Fibroblast of lung (primary cell): ENCODE results near the gene EYA3. TPM values are rescaled to one million over a fixed set of nuclear protein-coding genes. Genes with fewer than 3 reads are reported as not detected.
A peak's percentile ranks its signal among the peaks of the same experiment; 100 is the strongest.

Experiments
- DNase-seq, 2 donors: peaks; one replicate each; pipeline versions ENCODE4 v3.0.0 to v3.0.0-alpha.2; 2010; ENCODE audit warnings: low read depth in 2 of 2
- H2AFZ ChIP-seq: 2 replicates; pipeline ENCODE4 v1.5.1; 2012; ENCODE audit warnings: low read length, control low read depth, inconsistent platforms
- H3K27ac ChIP-seq: 2 replicates; pipeline ENCODE4 v1.5.1; 2011; ENCODE audit warnings: low read length, control low read depth; ENCODE audit not compliant: insufficient read depth
- H3K27me3 ChIP-seq: 2 replicates; pipeline ENCODE4 v1.5.1; 2011; ENCODE audit warnings: mild to moderate bottlenecking, low read length; ENCODE audit not compliant: control insufficient read depth, insufficient read depth
- H3K36me3 ChIP-seq: 2 replicates; pipeline ENCODE4 v1.5.1; 2011; ENCODE audit warnings: low read length; ENCODE audit not compliant: control insufficient read depth, insufficient read depth
- H3K4me1 ChIP-seq: 2 replicates; pipeline ENCODE4 v1.5.1; 2011; ENCODE audit warnings: low read length; ENCODE audit not compliant: control insufficient read depth, insufficient read depth; ENCODE audit errors: extremely low read depth
- H3K4me2 ChIP-seq: 2 replicates; pipeline ENCODE4 v1.5.1; 2011; ENCODE audit warnings: low read length, control low read depth; ENCODE audit not compliant: insufficient read depth; ENCODE audit errors: extremely low read depth
- H3K4me3 ChIP-seq, 4 experiments: fragments of 200-600 bp in 1 of 4; sonication (generic) in 1 of 4; replicated peaks in 1 of 4; 2 replicates each; pipeline ENCODE4 v1.5.1; 2011 to 2016; ENCODE audit warnings: low read length in 4 of 4, low read depth in 3 of 4, mild to moderate bottlenecking in 3 of 4, control low read depth in 2 of 4, inconsistent platforms in 1 of 4, mixed read lengths in 1 of 4; ENCODE audit not compliant: insufficient read depth in 1 of 4; ENCODE audit errors: control extremely low read depth in 1 of 4
- H3K79me2 ChIP-seq: 2 replicates; pipeline ENCODE4 v1.5.1; 2012; ENCODE audit warnings: mild to moderate bottlenecking, low read length, inconsistent platforms; ENCODE audit not compliant: control insufficient read depth, insufficient read depth
- H3K9ac ChIP-seq: 2 replicates; pipeline ENCODE4 v1.5.1; 2011; ENCODE audit warnings: mild to moderate bottlenecking, low read length, control low read depth; ENCODE audit not compliant: insufficient read depth
- H3K9me3 ChIP-seq: 2 replicates; pipeline ENCODE4 v1.5.1; 2012; ENCODE audit warnings: low read depth, low read length; ENCODE audit not compliant: control insufficient read depth, insufficient read depth
- H4K20me1 ChIP-seq: 2 replicates; pipeline ENCODE4 v1.5.1; 2011; ENCODE audit warnings: low read length; ENCODE audit not compliant: control insufficient read depth, insufficient read depth; ENCODE audit errors: extremely low read depth
- EZH2 ChIP-seq: IDR thresholded peaks from 2 replicates; pipeline ENCODE4 v1.5.1; 2012; ENCODE audit warnings: low read length, control low read depth, mild to moderate bottlenecking; ENCODE audit errors: missing control alignments
- polyA plus RNA-seq, 2 donors: library from polyadenylated mRNA; depleted of rRNA in 1 of 2; stranded (reverse) in 1 of 2; unstranded in 1 of 2; fragments of >200 nt; gene quantifications; 2 replicates each; pipeline ENCODE4 v1.2.1, GENCODE V29; 2011 to 2012; ENCODE audit warnings: missing spikeins in 1 of 2
- total RNA-seq: library from RNA; depleted of rRNA; stranded (reverse); fragments of >200 nt; gene quantifications from 2 replicates; pipeline ENCODE4 v1.2.1, GENCODE V29; 2014
- TF ChIP-seq, protein P1 (sequence below), 2 donors: IDR thresholded peaks in 1 of 2; conservative IDR thresholded peaks in 1 of 2; 1 replicate in 1 of 2; 2 replicates in 1 of 2; pipeline ENCODE4 v1.5.1; 2011 to 2012; ENCODE audit warnings: low read length in 2 of 2, control low read depth in 1 of 2, inconsistent platforms in 1 of 2, low read depth in 1 of 2, mild to moderate bottlenecking in 1 of 2

EYA3 gene
- total and polyA plus RNA-seq, 2 donors (not counting 1 experiment from before 2014, with no cell fraction given) = 11.2 to 17.5 TPM

DNA sequence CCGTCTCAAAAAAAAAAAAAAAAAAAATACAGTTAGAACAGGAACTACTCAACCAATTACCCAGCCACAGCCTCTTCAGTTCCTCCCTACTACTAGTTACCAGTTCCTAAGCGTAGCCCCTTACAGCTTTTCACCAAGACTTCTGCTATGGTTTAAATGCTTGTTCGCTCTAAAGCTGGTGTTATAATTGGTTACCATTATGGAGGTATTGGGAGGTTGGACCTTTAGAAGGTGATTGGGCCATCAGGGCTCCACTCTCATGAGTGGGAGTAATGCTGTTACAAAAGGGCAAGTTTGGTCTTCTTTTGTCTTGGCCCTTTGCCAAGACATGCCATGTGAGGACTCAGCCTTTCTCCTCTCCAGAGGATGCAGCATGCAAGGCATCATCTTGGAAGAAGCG, 156.7 kb downstream of the EYA3 start:
- Histone ChIP-seq H2AFZ (no peak overlapping the region), H3K79me2 (no peaks in the 10 kb centered on the region), H3K9me3 (no peaks in the 10 kb centered on the region), H3K36me3 (no peaks in the 10 kb centered on the region), H3K27me3 (peaks cover 13% of the 10 kb centered on the region), H3K4me3 (no peak overlapping the region), H3K4me1 (no peaks in the 10 kb centered on the region), H3K27ac (no peak overlapping the region), H3K9ac (no peak overlapping the region), H4K20me1 (no peaks in the 10 kb centered on the region), H3K4me2 (no peak overlapping the region)
- no peak for TF ChIP-seq EZH2
- TF ChIP-seq, protein P1, sequence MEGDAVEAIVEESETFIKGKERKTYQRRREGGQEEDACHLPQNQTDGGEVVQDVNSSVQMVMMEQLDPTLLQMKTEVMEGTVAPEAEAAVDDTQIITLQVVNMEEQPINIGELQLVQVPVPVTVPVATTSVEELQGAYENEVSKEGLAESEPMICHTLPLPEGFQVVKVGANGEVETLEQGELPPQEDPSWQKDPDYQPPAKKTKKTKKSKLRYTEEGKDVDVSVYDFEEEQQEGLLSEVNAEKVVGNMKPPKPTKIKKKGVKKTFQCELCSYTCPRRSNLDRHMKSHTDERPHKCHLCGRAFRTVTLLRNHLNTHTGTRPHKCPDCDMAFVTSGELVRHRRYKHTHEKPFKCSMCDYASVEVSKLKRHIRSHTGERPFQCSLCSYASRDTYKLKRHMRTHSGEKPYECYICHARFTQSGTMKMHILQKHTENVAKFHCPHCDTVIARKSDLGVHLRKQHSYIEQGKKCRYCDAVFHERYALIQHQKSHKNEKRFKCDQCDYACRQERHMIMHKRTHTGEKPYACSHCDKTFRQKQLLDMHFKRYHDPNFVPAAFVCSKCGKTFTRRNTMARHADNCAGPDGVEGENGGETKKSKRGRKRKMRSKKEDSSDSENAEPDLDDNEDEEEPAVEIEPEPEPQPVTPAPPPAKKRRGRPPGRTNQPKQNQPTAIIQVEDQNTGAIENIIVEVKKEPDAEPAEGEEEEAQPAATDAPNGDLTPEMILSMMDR (conservative IDR thresholded peaks at IDR 0.05 in 1 of 2, IDR thresholded peaks at IDR 0.05 in 1 of 2; ENCODE audit: low read depth in 1 of 2, low read length in 2 of 2) = no peak
- DNase-seq = no peak

DNA sequence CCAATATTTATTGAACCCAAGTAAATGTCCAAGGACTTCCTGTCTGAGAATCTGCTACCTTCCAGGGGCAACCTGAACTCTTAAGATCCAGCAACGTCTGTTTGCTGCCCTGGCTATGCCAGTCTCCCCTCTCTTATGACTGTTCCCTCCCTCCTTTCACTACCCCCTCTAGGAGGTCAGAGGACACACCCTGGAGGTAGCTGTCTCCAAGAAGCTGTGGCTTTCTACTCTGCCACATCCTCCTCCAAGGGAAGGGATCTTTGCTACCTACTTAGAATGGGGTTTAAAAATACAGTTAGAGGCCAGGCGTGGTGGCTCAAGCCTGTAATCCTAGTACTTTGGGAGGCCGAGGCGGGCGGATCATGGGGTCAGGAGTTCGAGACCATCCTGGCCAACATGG, 157.2 kb downstream of the EYA3 start:
- H3K36me3 ChIP-seq = no peaks in the 10 kb centered on the region
- H3K9ac ChIP-seq = no peak overlapping the region
- H3K4me2 ChIP-seq = no peak overlapping the region
- peaks cover 13% of the 10 kb centered on the region for H3K27me3 ChIP-seq
- no peak for TF ChIP-seq EZH2
- TF ChIP-seq, protein P1 (conservative IDR thresholded peaks at IDR 0.05 in 1 of 2, IDR thresholded peaks at IDR 0.05 in 1 of 2; ENCODE audit: low read depth in 1 of 2, low read length in 2 of 2) = no peak
- H3K79me2 ChIP-seq = no peaks in the 10 kb centered on the region
- no peak overlapping the region for H3K27ac ChIP-seq
- H3K9me3 ChIP-seq = no peaks in the 10 kb centered on the region
- no peaks in the 10 kb centered on the region for H4K20me1 ChIP-seq
- DNase-seq = no peak
- H2AFZ ChIP-seq = no peak overlapping the region
- H3K4me3 ChIP-seq = no peak overlapping the region
- no peaks in the 10 kb centered on the region for H3K4me1 ChIP-seq

DNA sequence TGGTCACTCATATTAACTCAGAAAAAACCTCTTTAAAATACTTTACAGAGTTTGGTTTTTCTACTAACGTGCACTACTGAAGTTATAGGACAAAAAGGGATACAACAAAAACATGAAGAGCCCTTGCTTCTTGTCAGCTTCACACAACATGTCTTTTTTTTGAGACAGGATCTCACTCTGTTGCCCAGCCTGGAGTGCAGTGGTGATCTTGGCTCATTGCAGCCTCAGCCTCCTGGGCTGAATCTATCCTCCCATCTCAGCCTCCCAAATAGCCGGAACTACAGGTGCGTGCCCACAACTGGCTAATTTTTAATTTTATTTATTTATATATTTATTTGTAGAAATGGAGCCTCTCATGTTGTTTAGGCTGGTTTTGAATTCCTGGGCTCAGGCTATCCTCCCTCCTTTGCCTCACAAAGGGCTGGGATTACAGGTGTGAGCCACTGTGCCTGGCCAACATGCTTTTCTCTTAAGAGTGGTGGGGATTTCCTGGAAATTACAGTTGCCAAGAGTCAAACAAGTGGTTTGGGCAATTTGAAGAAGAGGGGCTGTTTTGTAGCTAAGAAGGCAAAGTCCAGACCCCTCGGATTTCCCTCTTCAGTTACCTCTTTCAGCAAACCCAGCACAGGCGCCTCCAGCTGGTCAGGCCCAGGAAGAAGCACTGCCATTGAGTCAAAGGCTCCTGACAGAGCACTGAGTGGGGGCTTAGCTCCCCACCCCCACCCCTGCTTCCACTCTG, 160.0 kb downstream of the EYA3 start:
- H3K36me3 ChIP-seq = no peaks in the 10 kb centered on the region
- H3K4me2 ChIP-seq = no peak overlapping the region
- no peaks in the 10 kb centered on the region for H4K20me1 ChIP-seq
- no peaks in the 10 kb centered on the region for H3K9me3 ChIP-seq
- H3K27me3 ChIP-seq = no peaks in the 10 kb centered on the region
- H3K79me2 ChIP-seq = no peaks in the 10 kb centered on the region
- H3K9ac ChIP-seq = no peak overlapping the region
- H3K27ac ChIP-seq = no peak overlapping the region
- peak in 1 of 2 donors; percentile 32 for DNase-seq
- no peaks in the 10 kb centered on the region for H3K4me1 ChIP-seq
- TF ChIP-seq, protein P1 (conservative IDR thresholded peaks at IDR 0.05 in 1 of 2, IDR thresholded peaks at IDR 0.05 in 1 of 2; ENCODE audit: low read depth in 1 of 2, low read length in 2 of 2) = no peak
- TF ChIP-seq EZH2 = no peak
- H2AFZ ChIP-seq = no peak overlapping the region
- H3K4me3 ChIP-seq = no peak overlapping the region
